GM06990 (cell line): ENCODE measurements around the gene PLEKHA6.

Source experiments
- DNase-seq: peaks from one replicate; pipeline ENCODE4 v3.0.0-alpha.2; 2011; ENCODE audit not compliant: insufficient read length; ENCODE audit errors: extremely low read depth
- H3K27me3 ChIP-seq: replicated peaks from 2 replicates; pipeline ENCODE4 v1.6.0; 2011; ENCODE audit warnings: low read length; ENCODE audit not compliant: control insufficient read depth, insufficient read depth
- H3K36me3 ChIP-seq: 2 replicates; pipeline ENCODE4 v1.5.1; 2011; ENCODE audit warnings: low read length; ENCODE audit not compliant: control insufficient read depth, insufficient read depth
- H3K4me3 ChIP-seq: replicated peaks from 2 replicates; pipeline ENCODE4 v1.5.1; 2011; ENCODE audit warnings: low read depth, mild to moderate bottlenecking, control low read depth, low read length
- TF ChIP-seq, protein P1 (sequence below): IDR thresholded peaks from 2 replicates; pipeline ENCODE4 v1.5.1; 2011; ENCODE audit warnings: low read length, control low read depth, mild to moderate bottlenecking, inconsistent platforms; ENCODE audit not compliant: insufficient read depth, poor library complexity, severe bottlenecking

PLEKHA6 gene

DNA sequence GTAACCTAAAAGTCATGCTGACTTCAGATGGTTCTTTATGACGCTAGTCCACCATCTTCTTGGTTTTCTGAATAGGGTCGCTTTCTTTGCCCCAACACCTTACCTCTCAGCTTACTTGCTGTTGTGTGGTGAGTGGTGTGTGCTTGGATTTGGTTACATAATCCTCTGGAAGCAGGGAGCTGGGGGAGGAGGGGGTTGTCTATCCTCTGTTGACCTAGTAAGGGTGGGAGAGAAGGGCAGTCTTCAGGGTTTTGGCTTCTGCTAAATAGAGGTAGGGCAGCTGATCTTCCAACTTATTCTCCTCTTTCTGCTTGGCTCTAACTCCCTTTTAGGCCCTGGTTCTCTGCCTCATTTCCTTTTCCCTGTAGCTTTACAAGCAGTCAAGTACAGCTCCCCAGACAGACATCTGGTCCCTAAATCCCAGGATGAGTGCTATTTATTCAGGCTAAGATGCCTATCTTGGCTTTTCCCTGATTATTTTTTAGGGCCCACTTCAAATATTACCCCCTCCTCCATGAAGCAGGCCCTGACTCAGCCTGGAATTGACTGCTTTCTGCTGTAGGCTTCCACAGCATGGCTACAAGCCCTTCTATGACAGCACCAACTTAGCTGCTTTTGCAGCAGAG is 187.2 kb downstream of the PLEKHA6 start:
- DNase-seq, result no peak
- Histone ChIP-seq H3K4me3 (no peak overlapping the region), H3K27me3 (no peaks in the 10 kb centered on the region), H3K36me3 (no peaks in the 10 kb centered on the region)
- TF ChIP-seq, protein P1, sequence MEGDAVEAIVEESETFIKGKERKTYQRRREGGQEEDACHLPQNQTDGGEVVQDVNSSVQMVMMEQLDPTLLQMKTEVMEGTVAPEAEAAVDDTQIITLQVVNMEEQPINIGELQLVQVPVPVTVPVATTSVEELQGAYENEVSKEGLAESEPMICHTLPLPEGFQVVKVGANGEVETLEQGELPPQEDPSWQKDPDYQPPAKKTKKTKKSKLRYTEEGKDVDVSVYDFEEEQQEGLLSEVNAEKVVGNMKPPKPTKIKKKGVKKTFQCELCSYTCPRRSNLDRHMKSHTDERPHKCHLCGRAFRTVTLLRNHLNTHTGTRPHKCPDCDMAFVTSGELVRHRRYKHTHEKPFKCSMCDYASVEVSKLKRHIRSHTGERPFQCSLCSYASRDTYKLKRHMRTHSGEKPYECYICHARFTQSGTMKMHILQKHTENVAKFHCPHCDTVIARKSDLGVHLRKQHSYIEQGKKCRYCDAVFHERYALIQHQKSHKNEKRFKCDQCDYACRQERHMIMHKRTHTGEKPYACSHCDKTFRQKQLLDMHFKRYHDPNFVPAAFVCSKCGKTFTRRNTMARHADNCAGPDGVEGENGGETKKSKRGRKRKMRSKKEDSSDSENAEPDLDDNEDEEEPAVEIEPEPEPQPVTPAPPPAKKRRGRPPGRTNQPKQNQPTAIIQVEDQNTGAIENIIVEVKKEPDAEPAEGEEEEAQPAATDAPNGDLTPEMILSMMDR, result no peak

GRCh38 chr1:204171751-204172178 is 188.0 kb downstream of the PLEKHA6 start:
- no peak for DNase-seq
- H3K36me3 ChIP-seq, result no peaks in the 10 kb centered on the region

GRCh38 chr1:204170494-204171155 is 189.1 kb downstream of the PLEKHA6 start:
- Histone ChIP-seq H3K27me3 (no peaks in the 10 kb centered on the region; the same call in 1 of the 2 replicates), H3K36me3 (no peaks in the 10 kb centered on the region), H3K4me3 (no peak overlapping the region)
- DNase-seq, result no peak
- TF ChIP-seq, protein P1, result no peak

More at GRCh38 chr1:204171751-204172178, 188.0 kb downstream of the PLEKHA6 start:
- Histone ChIP-seq H3K4me3 (no peak overlapping the region), H3K27me3 (no peaks in the 10 kb centered on the region)
- TF ChIP-seq, protein P1, result no peak

DNA sequence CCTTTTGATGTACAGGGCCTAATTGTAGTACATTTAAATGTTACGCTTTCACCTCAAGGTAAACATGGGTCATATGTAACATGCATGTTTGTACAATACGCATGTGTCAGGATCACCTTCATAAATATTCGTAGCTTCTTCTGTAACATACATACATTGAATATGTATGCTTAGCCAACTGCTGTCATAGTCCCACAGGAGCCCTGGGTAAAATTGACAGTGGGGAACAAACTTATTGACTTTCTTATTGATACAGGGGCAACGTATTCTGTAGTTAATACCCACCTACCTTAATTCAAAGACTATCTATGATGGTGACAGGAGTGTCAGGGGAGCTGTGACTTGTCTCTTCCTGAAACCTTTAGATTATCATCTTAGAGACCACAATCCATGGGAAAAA is 189.9 kb downstream of the PLEKHA6 start:
- Histone ChIP-seq H3K4me3 (no peak overlapping the region), H3K36me3 (no peaks in the 10 kb centered on the region), H3K27me3 (no peaks in the 10 kb centered on the region; the same call in 1 of the 2 replicates)
- no peak for DNase-seq
- TF ChIP-seq, protein P1, result no peak
